ENCODE measurements around the gene NCEH1.
A peak's percentile ranks its signal among the peaks of the same experiment; 100 is the strongest.
"Not testable (repeated sequence)": the region's sequence is repeated elsewhere in the genome, so short reads cannot be mapped to it uniquely, and the experiment has no call there.

The NCEH1 gene

DNA sequence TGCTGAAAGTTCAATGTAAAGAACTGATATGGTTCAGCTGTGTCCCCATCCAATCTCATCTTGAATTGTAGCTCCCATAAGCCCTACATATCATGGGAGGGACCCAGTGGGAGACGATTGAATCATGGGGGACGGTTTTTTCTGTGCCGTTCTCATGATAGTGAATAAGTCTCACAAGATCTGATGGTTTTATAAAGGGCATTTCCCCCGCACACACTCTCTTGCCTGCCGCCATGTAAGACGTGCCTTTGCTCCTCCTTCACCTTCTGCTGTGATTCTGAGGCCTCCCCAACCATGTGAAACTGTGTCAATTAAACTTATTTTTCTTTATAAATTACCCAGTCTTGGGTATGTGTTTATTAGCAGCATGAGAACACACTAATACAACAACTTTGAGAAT is 101.1 kb downstream of the NCEH1 start:
- no peak for DNase-seq

DNA sequence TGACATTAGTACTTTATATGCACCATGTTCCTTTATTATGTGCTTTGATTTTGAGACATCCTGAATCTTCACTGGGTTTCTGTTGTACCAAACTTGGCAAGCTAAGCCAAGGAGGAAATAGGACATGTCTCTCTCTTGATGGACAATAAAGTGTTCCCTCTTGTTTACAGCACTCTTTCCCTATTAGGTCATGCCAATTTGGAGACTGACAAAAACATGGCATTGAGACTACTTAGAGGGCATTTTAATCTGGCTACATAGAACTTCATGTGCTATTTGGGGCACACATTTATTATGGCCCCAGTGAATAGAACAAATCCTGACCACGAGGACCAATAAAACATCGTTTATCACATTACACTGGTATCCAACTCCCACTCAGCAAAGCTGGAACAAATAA is 102.3 kb downstream of the NCEH1 start:
- DNase-seq = no peak

GRCh38 chr3:172607305-172608121 is 103.4 kb downstream of the NCEH1 start:
- peak; percentile 22 to 76 for DNase-seq

- DNase-seq = no peak
Observed at GRCh38 chr3:172606021-172606420, 104.8 kb downstream of the NCEH1 start.

DNA sequence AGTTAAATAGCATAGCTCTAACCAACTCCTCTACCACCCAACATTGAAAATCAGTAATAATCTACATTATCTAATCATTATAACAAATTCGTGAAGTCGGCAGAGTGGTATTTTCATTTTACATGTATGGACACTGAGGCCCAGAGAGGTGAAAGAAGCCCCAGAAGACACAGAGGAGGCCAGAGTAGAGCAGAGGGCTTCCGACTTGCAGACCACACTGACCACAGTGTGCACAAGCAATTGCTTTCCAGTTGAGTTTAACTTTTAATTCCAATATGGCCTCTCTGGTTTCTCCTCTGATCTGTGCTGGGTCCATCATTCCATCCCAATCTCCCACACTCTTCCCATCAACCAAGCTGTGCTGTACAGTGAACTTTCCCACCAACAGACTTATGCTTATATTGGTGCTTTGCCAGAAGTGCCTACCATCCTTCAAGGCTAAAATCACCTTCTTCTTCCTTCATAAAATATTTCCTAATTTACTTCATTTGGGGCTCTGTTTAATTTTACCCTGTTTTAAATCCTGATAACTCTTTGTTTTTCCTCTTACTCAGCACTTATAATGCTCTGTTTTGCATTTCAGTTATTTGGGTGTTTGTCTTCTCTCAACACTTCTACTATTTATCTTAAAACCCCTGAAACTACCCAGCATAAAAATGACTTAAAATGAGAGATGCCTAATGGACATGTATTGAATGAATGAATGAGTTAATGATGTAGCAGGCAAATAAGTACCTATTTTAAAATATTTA is 105.8 kb downstream of the NCEH1 start:
- no peak for DNase-seq

DNA sequence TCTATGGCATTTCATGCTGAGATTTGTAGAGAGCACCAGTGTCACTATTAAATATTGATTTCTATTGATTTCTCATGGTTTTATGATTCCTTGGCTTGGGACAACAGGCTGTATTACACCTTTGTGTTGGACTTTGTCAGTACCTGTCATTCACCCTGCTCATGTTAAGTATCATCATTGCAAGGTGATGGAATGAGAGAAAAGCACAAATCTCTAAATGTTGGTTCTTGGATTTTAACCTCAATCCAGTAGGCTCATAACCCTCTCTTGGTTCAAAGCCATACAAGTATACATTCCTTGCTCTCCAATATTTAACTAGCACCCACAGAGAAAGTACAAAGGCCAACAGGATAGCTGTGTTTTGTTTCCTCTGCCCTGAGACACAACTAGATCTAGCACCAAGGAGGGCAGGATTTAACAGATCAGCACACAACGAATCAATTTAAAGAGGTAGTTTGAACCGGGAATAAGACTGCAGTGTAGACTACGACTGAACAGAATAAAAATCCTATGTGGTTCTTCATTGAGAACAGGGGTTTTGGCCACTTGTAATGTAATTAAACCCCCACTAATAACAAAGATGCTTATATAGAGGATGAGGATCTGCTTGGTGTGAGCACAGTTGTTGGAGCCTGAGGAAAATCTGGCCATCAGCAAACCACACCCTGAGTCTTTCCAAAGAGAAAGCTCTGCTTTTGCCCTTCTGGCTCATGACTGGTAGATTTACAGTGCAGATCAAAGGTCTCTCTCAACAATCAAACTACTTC is 109.6 kb downstream of the NCEH1 start:
- DNase-seq = no peak

- DNase-seq = no peak
Observed at GRCh38 chr3:172600644-172601065, 110.2 kb downstream of the NCEH1 start.

GRCh38 chr3:172598904-172599303 is 112.0 kb downstream of the NCEH1 start:
- no peak for DNase-seq

DNA sequence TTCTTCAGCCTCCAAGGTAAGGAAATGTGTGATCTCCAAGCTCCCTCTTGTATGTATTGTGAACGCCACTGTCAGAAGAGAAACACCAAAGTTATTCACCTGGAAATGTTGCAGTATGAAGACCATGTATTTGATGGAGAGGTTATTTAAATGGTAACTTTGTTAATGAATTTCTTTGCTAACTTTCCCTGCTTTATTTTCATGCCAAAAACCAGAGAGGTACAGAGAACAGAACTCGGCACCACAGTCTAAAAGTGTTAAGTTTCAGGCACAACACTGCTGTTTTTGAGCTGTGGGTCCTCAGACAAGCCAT is 114.5 kb downstream of the NCEH1 start:
- no peak for DNase-seq

DNA sequence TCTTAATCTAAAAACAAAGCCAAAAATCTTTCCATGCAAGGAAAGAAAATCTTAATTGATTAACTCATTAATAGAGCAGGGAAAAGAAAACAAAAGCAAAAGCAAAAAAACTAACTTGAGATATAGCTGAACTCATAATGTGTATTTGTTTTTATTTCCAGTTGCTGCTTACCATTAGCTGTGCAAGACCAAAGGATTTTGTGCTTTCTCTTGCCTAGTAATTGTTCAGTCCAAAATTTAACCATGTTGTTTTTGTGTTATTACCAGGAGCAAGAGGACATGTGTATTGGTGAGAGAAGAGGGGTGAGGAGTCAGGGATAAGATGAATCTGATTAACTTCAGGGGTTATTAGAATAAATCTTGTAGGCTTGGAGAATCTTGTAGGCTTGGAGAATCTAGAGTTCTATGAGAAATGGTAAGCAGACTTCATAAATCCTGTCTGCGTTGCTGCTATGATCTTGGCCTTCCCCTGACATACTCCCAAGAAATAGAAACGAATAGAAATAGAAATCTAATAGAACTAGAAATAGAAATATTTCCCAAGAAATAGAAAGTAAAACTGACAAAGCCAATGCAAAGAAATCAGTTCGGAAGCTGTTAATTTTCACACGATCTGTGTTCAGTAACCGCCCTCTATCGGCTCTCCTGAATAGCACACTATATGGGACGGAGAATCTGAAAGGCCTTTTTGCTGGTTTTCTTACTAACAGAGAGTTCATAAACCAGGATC is 115.0 kb downstream of the NCEH1 start:
- no peak for DNase-seq

- not testable (repeated sequence) for DNase-seq
Observed at GRCh38 chr3:172594900-172595663, 115.8 kb downstream of the NCEH1 start.

DNA sequence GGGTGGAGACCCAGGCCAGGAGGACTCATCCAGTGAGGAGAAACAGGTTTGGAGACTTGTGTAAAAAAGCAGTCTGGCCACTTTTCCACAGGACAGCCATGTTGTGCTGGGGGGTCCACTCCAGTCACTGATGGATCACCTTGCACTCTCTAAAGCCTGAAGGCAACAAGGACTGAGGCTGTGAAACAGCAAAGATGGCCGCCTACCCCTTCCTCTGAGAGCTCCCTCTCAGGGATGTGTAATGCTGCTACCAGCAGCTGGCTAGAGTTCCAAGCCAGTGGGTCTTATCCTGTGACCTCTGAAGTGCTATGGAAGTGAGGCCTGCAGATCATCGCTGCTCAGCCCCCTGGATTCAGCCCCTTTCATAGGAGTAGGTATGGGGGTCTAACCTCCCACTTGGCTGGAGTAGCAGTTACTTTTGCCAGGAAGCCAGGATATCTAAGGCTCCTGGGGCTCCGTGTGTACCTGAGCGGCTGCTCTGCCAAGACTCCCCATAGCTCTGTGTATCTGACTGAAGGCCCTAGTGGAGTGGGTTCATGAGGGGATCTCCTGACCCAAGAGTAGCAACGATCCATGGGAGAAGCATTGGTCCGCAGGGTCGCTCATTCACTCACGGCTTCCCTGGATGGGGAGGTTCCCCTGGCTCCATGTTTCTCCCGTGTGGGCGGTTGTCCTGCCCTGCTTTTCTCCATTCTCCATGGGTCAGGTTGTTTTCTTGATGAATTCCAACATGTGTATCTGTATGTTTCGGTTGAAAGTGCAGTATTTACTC is 117.8 kb downstream of the NCEH1 start:
- DNase-seq = no peak

- no peak for DNase-seq
Observed at GRCh38 chr3:172591876-172592771, 118.7 kb downstream of the NCEH1 start.

- DNase-seq = no peak
Observed at GRCh38 chr3:172591125-172591605, 119.7 kb downstream of the NCEH1 start.

- no peak for DNase-seq
Observed at GRCh38 chr3:172586436-172586835, 124.4 kb downstream of the NCEH1 start.

GRCh38 chr3:172585954-172586353 is 124.9 kb downstream of the NCEH1 start:
- no peak for DNase-seq

DNA sequence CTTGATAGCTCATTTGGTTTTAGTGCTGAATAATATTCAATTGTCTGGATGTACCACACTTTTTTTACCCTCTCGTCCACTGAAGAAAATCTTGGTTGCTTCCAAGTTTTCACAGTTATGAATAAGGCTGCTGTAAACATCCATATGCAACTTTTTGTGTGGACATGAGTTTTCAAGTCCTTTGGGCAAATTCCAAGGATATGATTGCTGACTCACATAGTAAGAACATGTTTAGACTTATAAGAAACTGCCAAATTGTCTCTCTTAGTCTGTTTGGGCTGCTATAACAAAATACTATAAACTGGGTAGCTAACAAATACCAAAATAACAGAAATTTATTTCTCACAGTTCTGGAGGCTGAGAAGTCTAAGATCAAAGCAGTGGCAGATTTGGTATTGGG is 128.2 kb downstream of the NCEH1 start:
- DNase-seq = no peak

DNA sequence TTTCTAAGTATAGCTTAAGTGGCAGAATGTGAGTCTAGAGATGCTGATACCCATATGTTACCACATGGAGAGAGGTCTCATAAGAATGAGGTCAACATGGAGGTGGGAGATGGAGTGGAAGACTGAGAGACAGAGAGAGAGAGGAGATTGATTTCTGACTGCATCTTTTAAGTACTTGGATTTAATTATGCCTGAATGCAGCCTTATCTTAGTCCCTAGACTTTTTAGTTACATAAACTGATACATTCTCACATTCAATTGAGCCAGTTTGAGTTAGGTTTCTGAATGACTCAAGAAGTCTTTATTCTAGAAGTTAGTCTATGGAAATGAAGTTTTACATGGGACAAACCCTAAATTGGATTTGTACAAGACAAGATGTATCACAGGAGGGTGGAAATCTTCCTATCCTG is 129.1 kb downstream of the NCEH1 start:
- DNase-seq = peak; percentile 53 to 83

- no peak for DNase-seq
Observed at GRCh38 chr3:172580680-172581401, 130.0 kb downstream of the NCEH1 start.
